ENCODE results near the gene EBP. TPM values are rescaled to one million over a fixed set of nuclear protein-coding genes. Genes with fewer than 3 reads are reported as not detected.
"Not testable (repeated sequence)": the region's sequence is repeated elsewhere in the genome, so short reads cannot be mapped to it uniquely, and the experiment has no call there.

Gene EBP
- total RNA-seq, 1 donor from 2014 or later, result 93.7 TPM

GRCh38 chrX:48516987-48517386 is 4.6 kb upstream of the EBP start:
- no peak for TF ChIP-seq CTCF (conservative IDR thresholded peaks at IDR 0.05; ENCODE audit: low read depth, low read length)
- no peak for DNase-seq (ENCODE audit: low read depth)
- no peak overlapping the region for H3K4me3 ChIP-seq (ENCODE audit: low read depth, low read length)

- DNase-seq (ENCODE audit: low read depth); H3K4me3 ChIP-seq (ENCODE audit: low read depth, low read length): not testable (repeated sequence)
Measured at GRCh38 chrX:48519481-48519880, 2.1 kb upstream of the EBP start.

GRCh38 chrX:48520455-48520854 is 1.2 kb upstream of the EBP start:
- no peak for TF ChIP-seq CTCF (conservative IDR thresholded peaks at IDR 0.05; ENCODE audit: low read depth, low read length)
- DNase-seq (ENCODE audit: low read depth), result no peak
- no peak overlapping the region for H3K4me3 ChIP-seq (ENCODE audit: low read depth, low read length)

- DNase-seq (ENCODE audit: low read depth), result no peak
- H3K4me3 ChIP-seq (ENCODE audit: low read depth, low read length), result peak overlapping the region; percentile 69
- no peak for TF ChIP-seq CTCF (conservative IDR thresholded peaks at IDR 0.05; ENCODE audit: low read depth, low read length)
Measured at GRCh38 chrX:48520976-48521352, 644 bp upstream of the EBP start.

GRCh38 chrX:48522291-48522690 is 683 bp downstream of the EBP start:
- no peak for DNase-seq (ENCODE audit: low read depth)
- peak overlapping the region; percentile 69 for H3K4me3 ChIP-seq (ENCODE audit: low read depth, low read length)
- TF ChIP-seq CTCF (conservative IDR thresholded peaks at IDR 0.05; ENCODE audit: low read depth, low read length), result no peak

- no peak for DNase-seq (ENCODE audit: low read depth)
- no peak overlapping the region for H3K4me3 ChIP-seq (ENCODE audit: low read depth, low read length)
- no peak for TF ChIP-seq CTCF (conservative IDR thresholded peaks at IDR 0.05; ENCODE audit: low read depth, low read length)
Measured at GRCh38 chrX:48523682-48524081, 2.1 kb downstream of the EBP start.

- not testable (repeated sequence) for H3K4me3 ChIP-seq (ENCODE audit: low read depth, low read length); DNase-seq (ENCODE audit: low read depth)
Measured at GRCh38 chrX:48525853-48526252, 4.2 kb downstream of the EBP start.

- no peak overlapping the region for H3K4me3 ChIP-seq (ENCODE audit: low read depth, low read length)
- no peak for DNase-seq (ENCODE audit: low read depth)
- no peak for TF ChIP-seq CTCF (conservative IDR thresholded peaks at IDR 0.05; ENCODE audit: low read depth, low read length)
Measured at GRCh38 chrX:48530736-48531135, 9.1 kb downstream of the EBP start.

All from epithelial cell of proximal tubule (primary cell).